Measurements from ENCODE around the gene REV1.

GRCh38 chr2:99445065-99445464 lies 44.8 kb downstream of the REV1 start:
- TF ChIP-seq GATA2 (IDR thresholded peaks at IDR 0.05; ENCODE audit: low read depth, low read length) (no peak), GATA3 (IDR thresholded peaks at IDR 0.05; ENCODE audit: low read depth, low read length) (no peak)

Data from SH-SY5Y (cell line).